ENCODE data around the gene KRTAP1-4.

KRTAP1-4 gene

DNA sequence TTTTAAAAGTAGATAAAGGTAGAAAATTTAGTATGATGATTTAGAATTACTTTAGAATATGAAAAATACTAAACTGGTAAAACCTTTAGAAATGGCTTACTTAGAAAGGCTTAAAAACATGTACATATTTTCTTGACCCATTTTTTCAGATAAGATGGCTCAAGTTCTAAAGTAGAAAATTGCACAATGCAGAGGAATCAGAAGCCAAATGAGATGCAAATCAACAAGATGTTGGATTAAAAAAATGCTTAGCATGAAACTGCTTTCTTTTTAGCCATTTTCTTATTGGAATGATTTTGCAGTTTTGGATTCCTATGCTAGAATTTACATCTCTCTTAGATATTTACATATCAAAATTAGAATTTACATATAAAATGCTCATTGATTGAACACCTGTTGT lies 19.6 kb downstream of the KRTAP1-4 start:
- no peak overlapping the region for H2BK15ac ChIP-seq (ENCODE audit: low read depth, poor library complexity, severe bottlenecking)
- H3K23ac ChIP-seq (ENCODE audit: low read length in 2 of 2): no peak overlapping the region
- H3K27me3 ChIP-seq (ENCODE audit: control insufficient read depth in 1 of 2, insufficient read depth in 1 of 2, low read length in 2 of 2): no peaks in the 10 kb centered on the region
- no peak overlapping the region for H2BK12ac ChIP-seq (ENCODE audit: low read length in 2 of 2)
- no peak overlapping the region for H2BK120ac ChIP-seq (ENCODE audit: low read depth, low read length)
- H4K91ac ChIP-seq (ENCODE audit: low read length): no peak overlapping the region
- no peaks in the 10 kb centered on the region for H3K9me3 ChIP-seq (ENCODE audit: control insufficient read depth, low read length)
- no peak overlapping the region for H3K27ac ChIP-seq (ENCODE audit: low read length, poor library complexity, severe bottlenecking)
- no peak overlapping the region for H4K8ac ChIP-seq (ENCODE audit: low read length)
- no peak overlapping the region for H3K4me2 ChIP-seq (ENCODE audit: low read length, poor library complexity, severe bottlenecking)
- H3K4me3 ChIP-seq (ENCODE audit: insufficient read depth in 1 of 2, low read depth in 1 of 2, low read length in 2 of 2): no peak overlapping the region
- no peak overlapping the region for H3K9ac ChIP-seq (ENCODE audit: low read length)
- H3K4me1 ChIP-seq (ENCODE audit: control insufficient read depth, insufficient read depth, low read depth, low read length): no peaks in the 10 kb centered on the region
- H3K14ac ChIP-seq (ENCODE audit: low read length in 2 of 2): no peak overlapping the region
- no peak overlapping the region for H2AK5ac ChIP-seq (ENCODE audit: low read length, severe bottlenecking)
- H2BK5ac ChIP-seq (ENCODE audit: low read depth, low read length, poor library complexity, severe bottlenecking): no peak overlapping the region
- no peak for DNase-seq
- no peaks in the 10 kb centered on the region for H3K79me1 ChIP-seq (replicated peaks; ENCODE audit: low read length, poor library complexity, severe bottlenecking)
- H3K36me3 ChIP-seq (ENCODE audit: control insufficient read depth in 1 of 2, insufficient read depth in 2 of 2, low read depth in 1 of 2, low read length in 2 of 2): no peaks in the 10 kb centered on the region
- no peak overlapping the region for H3K4ac ChIP-seq (ENCODE audit: low read depth in 1 of 2, low read length in 2 of 2)
- H2AFZ ChIP-seq (ENCODE audit: low read depth, low read length): no peak overlapping the region
- H3K18ac ChIP-seq (ENCODE audit: low read depth in 1 of 2, low read length in 2 of 2): no peak overlapping the region

DNA sequence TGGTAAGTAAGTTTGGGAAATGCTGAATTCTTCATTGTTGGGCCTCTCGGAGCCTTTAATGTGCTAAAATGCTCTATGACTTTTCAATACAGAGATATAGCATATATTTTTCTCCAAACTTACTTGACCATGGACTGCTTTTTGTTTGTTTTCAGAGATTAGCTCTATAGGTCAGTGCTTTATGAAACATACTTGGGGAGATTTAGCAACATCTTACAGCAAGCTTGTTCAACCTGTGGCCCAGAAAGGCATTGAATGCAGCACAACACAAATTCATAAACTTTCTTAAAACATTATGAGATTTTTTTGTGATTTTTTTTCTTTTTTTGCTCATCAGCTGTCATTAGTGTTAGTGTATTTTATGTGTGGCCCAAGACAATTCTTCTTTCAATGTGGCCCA lies 20.1 kb downstream of the KRTAP1-4 start:
- Histone ChIP-seq H3K79me1 (replicated peaks; ENCODE audit: low read length, poor library complexity, severe bottlenecking) (no peaks in the 10 kb centered on the region), H3K27ac (ENCODE audit: low read length, poor library complexity, severe bottlenecking) (no peak overlapping the region)
- WGBS: no CpG with 5 or more reads among the region's 1 CpG

DNA sequence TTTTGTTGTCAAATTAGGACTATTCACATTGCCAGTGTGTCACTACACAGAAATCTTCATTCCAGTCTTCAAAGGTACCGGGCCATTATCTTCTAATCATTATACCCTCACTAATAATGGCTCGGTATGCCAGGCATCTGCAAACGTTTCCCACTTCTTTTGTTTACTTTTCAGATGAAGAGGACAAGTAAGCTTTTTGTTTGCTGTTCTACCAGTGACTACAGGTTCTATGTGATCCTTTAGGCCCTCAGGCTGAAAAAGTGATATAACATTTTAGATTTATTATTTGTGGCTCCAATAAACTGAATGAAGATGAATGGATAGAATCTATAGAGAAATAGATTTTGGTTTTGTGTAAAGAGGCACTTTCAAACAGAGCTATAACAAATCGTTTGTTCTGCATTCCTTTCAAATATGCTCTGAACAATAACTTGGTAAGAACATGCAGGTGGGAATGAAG lies 20.7 kb downstream of the KRTAP1-4 start:
- H2BK12ac ChIP-seq (ENCODE audit: low read length in 2 of 2): no peak overlapping the region
- H3K27me3 ChIP-seq (ENCODE audit: control insufficient read depth in 1 of 2, insufficient read depth in 1 of 2, low read length in 2 of 2): no peaks in the 10 kb centered on the region
- no peak overlapping the region for H2AK5ac ChIP-seq (ENCODE audit: low read length, severe bottlenecking)
- H2BK15ac ChIP-seq (ENCODE audit: low read depth, poor library complexity, severe bottlenecking): no peak overlapping the region
- H3K4me2 ChIP-seq (ENCODE audit: low read length, poor library complexity, severe bottlenecking): no peak overlapping the region
- H3K4ac ChIP-seq (ENCODE audit: low read depth in 1 of 2, low read length in 2 of 2): no peak overlapping the region
- H3K36me3 ChIP-seq (ENCODE audit: control insufficient read depth in 1 of 2, insufficient read depth in 2 of 2, low read depth in 1 of 2, low read length in 2 of 2): no peaks in the 10 kb centered on the region
- H3K4me3 ChIP-seq (ENCODE audit: insufficient read depth in 1 of 2, low read depth in 1 of 2, low read length in 2 of 2): no peak overlapping the region
- H3K23ac ChIP-seq (ENCODE audit: low read length in 2 of 2): no peak overlapping the region
- H4K8ac ChIP-seq (ENCODE audit: low read length): no peak overlapping the region
- no peaks in the 10 kb centered on the region for H3K9me3 ChIP-seq (ENCODE audit: control insufficient read depth, low read length)
- H2AFZ ChIP-seq (ENCODE audit: low read depth, low read length): no peak overlapping the region
- no peaks in the 10 kb centered on the region for H3K79me1 ChIP-seq (replicated peaks; ENCODE audit: low read length, poor library complexity, severe bottlenecking)
- H2BK5ac ChIP-seq (ENCODE audit: low read depth, low read length, poor library complexity, severe bottlenecking): no peak overlapping the region
- no peak overlapping the region for H3K9ac ChIP-seq (ENCODE audit: low read length)
- H3K14ac ChIP-seq (ENCODE audit: low read length in 2 of 2): no peak overlapping the region
- no peak for DNase-seq
- H3K27ac ChIP-seq (ENCODE audit: low read length, poor library complexity, severe bottlenecking): no peak overlapping the region
- WGBS: 50% methylated on average over 1 of the region's 4 CpGs
- no peak overlapping the region for H3K18ac ChIP-seq (ENCODE audit: low read depth in 1 of 2, low read length in 2 of 2)
- no peak overlapping the region for H2BK120ac ChIP-seq (ENCODE audit: low read depth, low read length)
- no peak overlapping the region for H4K91ac ChIP-seq (ENCODE audit: low read length)
- H3K4me1 ChIP-seq (ENCODE audit: control insufficient read depth, insufficient read depth, low read depth, low read length): no peaks in the 10 kb centered on the region

More for the DNA sequence above, 20.1 kb downstream of the KRTAP1-4 start:
- DNase-seq: no peak
- no peak overlapping the region for H3K14ac ChIP-seq (ENCODE audit: low read length in 2 of 2)
- no peak overlapping the region for H2BK12ac ChIP-seq (ENCODE audit: low read length in 2 of 2)
- H3K9ac ChIP-seq (ENCODE audit: low read length): no peak overlapping the region
- H2BK120ac ChIP-seq (ENCODE audit: low read depth, low read length): no peak overlapping the region
- no peaks in the 10 kb centered on the region for H3K27me3 ChIP-seq (ENCODE audit: control insufficient read depth in 1 of 2, insufficient read depth in 1 of 2, low read length in 2 of 2)
- no peak overlapping the region for H3K23ac ChIP-seq (ENCODE audit: low read length in 2 of 2)
- no peak overlapping the region for H2BK15ac ChIP-seq (ENCODE audit: low read depth, poor library complexity, severe bottlenecking)
- H3K4me2 ChIP-seq (ENCODE audit: low read length, poor library complexity, severe bottlenecking): no peak overlapping the region
- H2AK5ac ChIP-seq (ENCODE audit: low read length, severe bottlenecking): no peak overlapping the region
- H4K91ac ChIP-seq (ENCODE audit: low read length): no peak overlapping the region
- no peaks in the 10 kb centered on the region for H3K36me3 ChIP-seq (ENCODE audit: control insufficient read depth in 1 of 2, insufficient read depth in 2 of 2, low read depth in 1 of 2, low read length in 2 of 2)
- no peak overlapping the region for H2AFZ ChIP-seq (ENCODE audit: low read depth, low read length)
- H3K9me3 ChIP-seq (ENCODE audit: control insufficient read depth, low read length): no peaks in the 10 kb centered on the region
- H3K4me1 ChIP-seq (ENCODE audit: control insufficient read depth, insufficient read depth, low read depth, low read length): no peaks in the 10 kb centered on the region
- no peak overlapping the region for H3K4ac ChIP-seq (ENCODE audit: low read depth in 1 of 2, low read length in 2 of 2)
- no peak overlapping the region for H4K8ac ChIP-seq (ENCODE audit: low read length)
- no peak overlapping the region for H2BK5ac ChIP-seq (ENCODE audit: low read depth, low read length, poor library complexity, severe bottlenecking)
- no peak overlapping the region for H3K4me3 ChIP-seq (ENCODE audit: insufficient read depth in 1 of 2, low read depth in 1 of 2, low read length in 2 of 2)
- H3K18ac ChIP-seq (ENCODE audit: low read depth in 1 of 2, low read length in 2 of 2): no peak overlapping the region

DNA sequence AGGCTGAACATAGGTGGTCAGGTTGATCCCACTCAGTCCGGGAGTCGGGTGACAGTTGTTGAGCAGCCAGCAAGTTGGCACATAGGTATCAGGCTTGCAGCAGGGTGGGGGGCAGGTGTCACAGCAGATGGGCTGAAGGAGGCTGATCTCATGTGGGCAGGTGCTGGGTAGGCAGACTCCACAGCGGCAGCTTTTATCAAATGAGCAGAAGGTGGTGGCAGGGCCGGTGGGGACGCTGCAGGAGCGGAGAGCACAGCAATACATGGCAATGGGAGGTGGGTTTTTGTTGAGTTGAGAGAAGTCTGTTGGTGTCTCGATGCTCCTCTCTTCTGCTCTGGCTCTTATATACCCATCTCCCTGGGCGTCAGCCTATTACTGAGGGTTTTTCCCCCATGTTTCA lies 21.2 kb downstream of the KRTAP1-4 start, which contains the start of gene KRTAP3-1:
TSS of gene KRTAP3-1 (minus strand) at position 318 of the 400 bp plus-strand sequence. CDS start at position 264, 54 bp downstream.
- H3K79me1 ChIP-seq (replicated peaks; ENCODE audit: low read length, poor library complexity, severe bottlenecking): no peaks in the 10 kb centered on the region
- DNase-seq: no peak
- no peaks in the 10 kb centered on the region for H3K9me3 ChIP-seq (ENCODE audit: control insufficient read depth, low read length)
- no peak within 1 kb of the TSS for H2BK15ac ChIP-seq (ENCODE audit: low read depth, poor library complexity, severe bottlenecking)
- H3K27me3 ChIP-seq (ENCODE audit: control insufficient read depth in 1 of 2, insufficient read depth in 1 of 2, low read length in 2 of 2): no peaks in the 10 kb centered on the region
- H3K4me1 ChIP-seq (ENCODE audit: control insufficient read depth, insufficient read depth, low read depth, low read length): no peaks in the 10 kb centered on the region
- no peak within 1 kb of the TSS for H3K18ac ChIP-seq (ENCODE audit: low read depth in 1 of 2, low read length in 2 of 2)
- no peak within 1 kb of the TSS for H2BK12ac ChIP-seq (ENCODE audit: low read length in 2 of 2)
- H2AFZ ChIP-seq (ENCODE audit: low read depth, low read length): no peak within 1 kb of the TSS
- H3K27ac ChIP-seq (ENCODE audit: low read length, poor library complexity, severe bottlenecking): no peak within 1 kb of the TSS
- no peak within 1 kb of the TSS for H3K9ac ChIP-seq (ENCODE audit: low read length)
- H4K91ac ChIP-seq (ENCODE audit: low read length): no peak within 1 kb of the TSS
- H3K23ac ChIP-seq (ENCODE audit: low read length in 2 of 2): no peak within 1 kb of the TSS
- H3K4me3 ChIP-seq (ENCODE audit: insufficient read depth in 1 of 2, low read depth in 1 of 2, low read length in 2 of 2): no peak within 1 kb of the TSS
- no peaks in the 10 kb centered on the region for H3K36me3 ChIP-seq (ENCODE audit: control insufficient read depth in 1 of 2, insufficient read depth in 2 of 2, low read depth in 1 of 2, low read length in 2 of 2)
- no peak within 1 kb of the TSS for H2AK5ac ChIP-seq (ENCODE audit: low read length, severe bottlenecking)
- no peak within 1 kb of the TSS for H2BK5ac ChIP-seq (ENCODE audit: low read depth, low read length, poor library complexity, severe bottlenecking)
- H2BK120ac ChIP-seq (ENCODE audit: low read depth, low read length): no peak within 1 kb of the TSS
- no peak within 1 kb of the TSS for H3K14ac ChIP-seq (ENCODE audit: low read length in 2 of 2)
- H3K4ac ChIP-seq (ENCODE audit: low read depth in 1 of 2, low read length in 2 of 2): no peak within 1 kb of the TSS
- H4K8ac ChIP-seq (ENCODE audit: low read length): no peak within 1 kb of the TSS
- H3K4me2 ChIP-seq (ENCODE audit: low read length, poor library complexity, severe bottlenecking): no peak within 1 kb of the TSS
- WGBS: 82% methylated on average over 6 of the region's 8 CpGs
